H1 (cell line): ENCODE measurements around the gene SLIT3. TPM values are rescaled to one million over a fixed set of nuclear protein-coding genes. Genes with fewer than 3 reads are reported as not detected.

Experiments
- CREB1 ChIP-seq: IDR thresholded peaks from 2 replicates; pipeline ENCODE4 v1.6.1; 2012; ENCODE audit warnings: inconsistent platforms
- KDM4A ChIP-seq: IDR thresholded peaks from one replicate; pipeline ENCODE4 v1.7.1; 2012; ENCODE audit warnings: low read depth, mild to moderate bottlenecking, moderate library complexity, low read length, inconsistent platforms; ENCODE audit not compliant: severe bottlenecking
- polyA plus RNA-seq, 7 experiments: library from polyadenylated mRNA; depleted of rRNA in 3 of 7; stranded (reverse) in 5 of 7; unstranded in 2 of 7; fragments of >200 nt in 5 of 7; fragments of 200-250 nt in 2 of 7; gene quantifications; 1 replicate in 5 of 7; 2 replicates in 1 of 7; 4 replicates in 1 of 7; pipeline versions ENCODE4 v1.2.1 to v1.2.3, GENCODE V29; 2011 to 2013; ENCODE audit warnings: missing spikeins in 2 of 7, mixed read lengths in 2 of 7
- total RNA-seq: library from RNA; stranded (reverse); fragmentation: NEBNext Ultra II Directional; extraction: Animal tissue kit (Norgen Biotek cat#: 25700); gene quantifications from 2 replicates; pipeline ENCODE4 v1.2.1, GENCODE V29; 2021

The SLIT3 gene
- total and polyA plus RNA-seq, 2 of the 8 experiments (the other 6 are each of a cell fraction or from before 2014, with no cell fraction given), result 1.1 to 1.2 TPM

DNA sequence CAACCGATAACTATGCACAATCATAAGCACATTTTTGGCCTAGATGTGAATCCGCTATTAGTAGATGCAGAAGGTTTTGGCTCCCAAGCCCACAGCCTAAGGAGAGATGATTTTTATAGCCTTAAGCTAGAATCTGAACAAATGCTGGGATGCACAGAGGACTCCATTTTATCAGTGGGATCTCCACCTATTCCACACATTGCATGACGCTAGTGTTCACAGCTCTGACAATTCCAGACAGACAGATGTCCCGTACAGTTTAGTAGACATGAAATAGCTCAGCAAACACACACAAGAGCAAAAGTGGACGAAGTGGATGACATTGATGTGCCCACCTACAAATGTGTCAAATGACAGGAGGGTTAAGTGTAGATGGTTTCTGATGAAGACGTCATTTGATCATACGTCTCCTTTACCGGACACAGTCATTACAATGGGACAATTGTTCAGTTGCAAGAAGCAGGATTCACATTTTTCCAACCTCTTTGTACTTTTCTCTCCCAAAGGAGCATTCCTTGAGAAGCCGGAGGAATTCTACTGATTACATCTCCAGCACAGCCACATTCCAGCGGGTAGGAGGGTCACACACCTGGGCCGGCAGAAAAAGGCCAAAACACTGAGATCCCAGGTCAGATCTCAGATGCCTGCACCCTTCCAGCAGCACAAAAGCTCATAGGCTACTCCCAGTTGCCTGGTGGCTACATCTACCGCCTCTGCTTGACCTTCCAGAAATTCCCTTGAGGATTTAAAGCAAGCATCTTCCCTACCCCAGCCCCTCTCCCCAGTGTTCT, 202.4 kb downstream of the SLIT3 start (continued):
- TF ChIP-seq KDM4A (no peak), CREB1 (no peak)
